Breast epithelium (tissue), 3 donors: ENCODE measurements around the gene MRGPRX2.

ENCODE experiments used
- POLR2A ChIP-seq: fragments of 450-650 bp; IDR thresholded peaks from one replicate; pipeline ENCODE4 v1.6.1; 2016; ENCODE audit warnings: antibody characterized with exemption, mild to moderate bottlenecking, moderate library complexity
- POLR2AphosphoS5 ChIP-seq, 3 donors: sonication (generic); formaldehyde crosslinking; IDR thresholded peaks; one replicate each; pipeline ENCODE4 v1.6.1; 2017; ENCODE audit warnings: antibody characterized with exemption in 3 of 3
- TF ChIP-seq, protein P1 (sequence below), 3 donors: fragments of 450-650 bp; IDR thresholded peaks; one replicate each; pipeline ENCODE4 v1.5.1; 2016 to 2017; ENCODE audit warnings: antibody characterized with exemption in 3 of 3, mild to moderate bottlenecking in 3 of 3, moderate library complexity in 3 of 3

DNA sequence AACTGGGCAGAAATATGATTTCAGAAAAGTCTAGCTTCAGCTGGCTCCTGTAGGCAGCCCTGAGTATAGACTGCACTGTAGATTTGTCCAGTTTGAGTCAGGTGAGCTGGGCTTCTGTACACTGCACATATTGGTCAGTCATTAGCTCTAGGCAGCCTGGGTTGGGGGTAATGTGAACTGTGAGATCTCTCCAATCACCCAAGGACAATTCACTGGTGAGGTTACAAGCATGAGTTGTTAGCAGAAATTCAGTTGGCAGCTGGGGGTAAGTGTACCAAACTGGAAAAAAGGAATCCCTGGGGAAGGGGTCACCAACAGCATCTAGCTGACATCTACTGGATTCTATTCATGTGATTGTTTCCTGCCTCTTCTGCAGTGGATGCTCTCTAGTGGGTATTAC is 39.7 kb downstream of the MRGPRX2 start:
- TF ChIP-seq POLR2AphosphoS5 (IDR thresholded peaks at IDR 0.05) (no peak), POLR2A (no peak)
- TF ChIP-seq, protein P1, sequence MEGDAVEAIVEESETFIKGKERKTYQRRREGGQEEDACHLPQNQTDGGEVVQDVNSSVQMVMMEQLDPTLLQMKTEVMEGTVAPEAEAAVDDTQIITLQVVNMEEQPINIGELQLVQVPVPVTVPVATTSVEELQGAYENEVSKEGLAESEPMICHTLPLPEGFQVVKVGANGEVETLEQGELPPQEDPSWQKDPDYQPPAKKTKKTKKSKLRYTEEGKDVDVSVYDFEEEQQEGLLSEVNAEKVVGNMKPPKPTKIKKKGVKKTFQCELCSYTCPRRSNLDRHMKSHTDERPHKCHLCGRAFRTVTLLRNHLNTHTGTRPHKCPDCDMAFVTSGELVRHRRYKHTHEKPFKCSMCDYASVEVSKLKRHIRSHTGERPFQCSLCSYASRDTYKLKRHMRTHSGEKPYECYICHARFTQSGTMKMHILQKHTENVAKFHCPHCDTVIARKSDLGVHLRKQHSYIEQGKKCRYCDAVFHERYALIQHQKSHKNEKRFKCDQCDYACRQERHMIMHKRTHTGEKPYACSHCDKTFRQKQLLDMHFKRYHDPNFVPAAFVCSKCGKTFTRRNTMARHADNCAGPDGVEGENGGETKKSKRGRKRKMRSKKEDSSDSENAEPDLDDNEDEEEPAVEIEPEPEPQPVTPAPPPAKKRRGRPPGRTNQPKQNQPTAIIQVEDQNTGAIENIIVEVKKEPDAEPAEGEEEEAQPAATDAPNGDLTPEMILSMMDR (IDR thresholded peaks at IDR 0.05), result no peak
